ENCODE measurements around the gene CCHCR1.

The CCHCR1 gene

GRCh38 chr6:31179042-31179386 lies 21.4 kb upstream of the CCHCR1 start:
- H3K36me3 ChIP-seq (ENCODE audit: control insufficient read depth, insufficient read depth, low read length) = no peaks in the 10 kb centered on the region
- no peak overlapping the region for H4K5ac ChIP-seq (ENCODE audit: low read length)
- WGBS (ENCODE audit: extremely low coverage, insufficient coverage, low lambda C conversion rate) = no CpG with 5 or more reads among the region's 4 CpGs
- H4K8ac ChIP-seq (ENCODE audit: low read depth, low read length) = no peak overlapping the region
- H3K23ac ChIP-seq (ENCODE audit: low read length) = no peak overlapping the region
- H2BK5ac ChIP-seq (ENCODE audit: low read length) = no peak overlapping the region
- H3K79me1 ChIP-seq (ENCODE audit: low read length) = no peaks in the 10 kb centered on the region
- no peak overlapping the region for H3K56ac ChIP-seq (ENCODE audit: low read length)
- H3K4ac ChIP-seq (ENCODE audit: low read depth, low read length) = no peak overlapping the region
- no peak overlapping the region for H2BK120ac ChIP-seq (ENCODE audit: low read depth, low read length)
- H2BK15ac ChIP-seq (replicated peaks; ENCODE audit: low read depth) = no peak overlapping the region
- H3K27me3 ChIP-seq (ENCODE audit: insufficient read depth, low read length, poor library complexity) = no peaks in the 10 kb centered on the region
- no peak overlapping the region for H3K18ac ChIP-seq (ENCODE audit: low read length)
- no peak overlapping the region for H3K27ac ChIP-seq (ENCODE audit: low read depth, low read length)
- H3K4me2 ChIP-seq (ENCODE audit: low read length) = no peak overlapping the region
- no peak overlapping the region for H3K9ac ChIP-seq (ENCODE audit: low read length)
- H3K4me1 ChIP-seq (ENCODE audit: control insufficient read depth, low read depth, low read length) = no peaks in the 10 kb centered on the region
- H2AK5ac ChIP-seq (ENCODE audit: low read length) = no peak overlapping the region
- no peak for DNase-seq
- peaks cover 3% of the 10 kb centered on the region for H3K79me2 ChIP-seq (ENCODE audit: control insufficient read depth, insufficient read depth, low read length)
- H3K4me3 ChIP-seq (ENCODE audit: low read length) = no peak overlapping the region

GRCh38 chr6:31178143-31179041 lies 20.8 kb upstream of the CCHCR1 start:
- H3K79me1 ChIP-seq (ENCODE audit: low read length) = no peaks in the 10 kb centered on the region
- H3K4me3 ChIP-seq (ENCODE audit: low read length) = no peak overlapping the region
- H3K4me1 ChIP-seq (ENCODE audit: control insufficient read depth, low read depth, low read length) = peaks cover 1% of the 10 kb centered on the region
- no peak for DNase-seq
- H3K79me2 ChIP-seq (ENCODE audit: control insufficient read depth, insufficient read depth, low read length) = peaks cover 3% of the 10 kb centered on the region
- no peak overlapping the region for H2AK5ac ChIP-seq (ENCODE audit: low read length)
- no peak overlapping the region for H4K8ac ChIP-seq (ENCODE audit: low read depth, low read length)
- H4K5ac ChIP-seq (ENCODE audit: low read length) = no peak overlapping the region
- no peak overlapping the region for H3K56ac ChIP-seq (ENCODE audit: low read length)
- H2BK15ac ChIP-seq (replicated peaks; ENCODE audit: low read depth) = no peak overlapping the region
- H3K9ac ChIP-seq (ENCODE audit: low read length) = no peak overlapping the region
- H3K36me3 ChIP-seq (ENCODE audit: control insufficient read depth, insufficient read depth, low read length) = no peaks in the 10 kb centered on the region
- no peak overlapping the region for H2BK120ac ChIP-seq (ENCODE audit: low read depth, low read length)
- H3K27me3 ChIP-seq (ENCODE audit: insufficient read depth, low read length, poor library complexity) = no peaks in the 10 kb centered on the region
- no peak overlapping the region for H3K23ac ChIP-seq (ENCODE audit: low read length)
- H3K27ac ChIP-seq (ENCODE audit: low read depth, low read length) = no peak overlapping the region
- no peak overlapping the region for H3K18ac ChIP-seq (ENCODE audit: low read length)
- H3K4me2 ChIP-seq (ENCODE audit: low read length) = no peak overlapping the region
- H2BK5ac ChIP-seq (ENCODE audit: low read length) = no peak overlapping the region
- WGBS (ENCODE audit: extremely low coverage, insufficient coverage, low lambda C conversion rate) = no CpG with 5 or more reads among the region's 8 CpGs
- H3K4ac ChIP-seq (ENCODE audit: low read depth, low read length) = no peak overlapping the region

- H3K4ac ChIP-seq (ENCODE audit: low read depth, low read length) = no peak overlapping the region
- H3K56ac ChIP-seq (ENCODE audit: low read length) = peak overlapping the region; percentile 63
- peaks cover 3% of the 10 kb centered on the region for H3K79me2 ChIP-seq (ENCODE audit: control insufficient read depth, insufficient read depth, low read length)
- no peak overlapping the region for H2AK5ac ChIP-seq (ENCODE audit: low read length)
- H3K4me1 ChIP-seq (ENCODE audit: control insufficient read depth, low read depth, low read length) = peaks cover 9% of the 10 kb centered on the region
- no peaks in the 10 kb centered on the region for H3K36me3 ChIP-seq (ENCODE audit: control insufficient read depth, insufficient read depth, low read length)
- H3K4me3 ChIP-seq (ENCODE audit: low read length) = no peak overlapping the region
- WGBS (ENCODE audit: extremely low coverage, insufficient coverage, low lambda C conversion rate) = no CpG with 5 or more reads among the region's 3 CpGs
- no peak overlapping the region for H2BK15ac ChIP-seq (replicated peaks; ENCODE audit: low read depth)
- no peak overlapping the region for H2BK5ac ChIP-seq (ENCODE audit: low read length)
- H3K23ac ChIP-seq (ENCODE audit: low read length) = no peak overlapping the region
- no peaks in the 10 kb centered on the region for H3K27me3 ChIP-seq (ENCODE audit: insufficient read depth, low read length, poor library complexity)
- H3K27ac ChIP-seq (ENCODE audit: low read depth, low read length) = no peak overlapping the region
- no peak overlapping the region for H3K18ac ChIP-seq (ENCODE audit: low read length)
- no peak overlapping the region for H2BK120ac ChIP-seq (ENCODE audit: low read depth, low read length)
- peak; percentile 57 for DNase-seq
- no peak overlapping the region for H4K8ac ChIP-seq (ENCODE audit: low read depth, low read length)
- H3K4me2 ChIP-seq (ENCODE audit: low read length) = no peak overlapping the region
- no peaks in the 10 kb centered on the region for H3K79me1 ChIP-seq (ENCODE audit: low read length)
- no peak overlapping the region for H4K5ac ChIP-seq (ENCODE audit: low read length)
- no peak overlapping the region for H3K9ac ChIP-seq (ENCODE audit: low read length)
These were observed 18.4 kb upstream of the CCHCR1 start for GRCh38 chr6:31175971-31176370.

GRCh38 chr6:31174378-31174777 lies 16.8 kb upstream of the CCHCR1 start:
- no peak overlapping the region for H3K4me2 ChIP-seq (ENCODE audit: low read length)
- peak overlapping the region; percentile 45 for H2BK120ac ChIP-seq (ENCODE audit: low read depth, low read length)
- H3K79me2 ChIP-seq (ENCODE audit: control insufficient read depth, insufficient read depth, low read length) = peaks cover 14% of the 10 kb centered on the region
- H2AK5ac ChIP-seq (ENCODE audit: low read length) = no peak overlapping the region
- H3K79me1 ChIP-seq (ENCODE audit: low read length) = no peaks in the 10 kb centered on the region
- no CpG with 5 or more reads among the region's 5 CpGs for WGBS (ENCODE audit: extremely low coverage, insufficient coverage, low lambda C conversion rate)
- peak overlapping the region; percentile 15 for H3K18ac ChIP-seq (ENCODE audit: low read length)
- H3K4ac ChIP-seq (ENCODE audit: low read depth, low read length) = peak overlapping the region; percentile 42
- no peak for DNase-seq
- no peak overlapping the region for H2BK5ac ChIP-seq (ENCODE audit: low read length)
- H3K23ac ChIP-seq (ENCODE audit: low read length) = no peak overlapping the region
- no peak overlapping the region for H4K8ac ChIP-seq (ENCODE audit: low read depth, low read length)
- H3K4me1 ChIP-seq (ENCODE audit: control insufficient read depth, low read depth, low read length) = peaks cover 11% of the 10 kb centered on the region
- no peak overlapping the region for H4K5ac ChIP-seq (ENCODE audit: low read length)
- H3K56ac ChIP-seq (ENCODE audit: low read length) = peak overlapping the region; percentile 92
- no peak overlapping the region for H2BK15ac ChIP-seq (replicated peaks; ENCODE audit: low read depth)
- no peak overlapping the region for H3K27ac ChIP-seq (ENCODE audit: low read depth, low read length)
- H3K36me3 ChIP-seq (ENCODE audit: control insufficient read depth, insufficient read depth, low read length) = no peaks in the 10 kb centered on the region
- H3K9ac ChIP-seq (ENCODE audit: low read length) = no peak overlapping the region
- H3K27me3 ChIP-seq (ENCODE audit: insufficient read depth, low read length, poor library complexity) = no peaks in the 10 kb centered on the region
- H3K4me3 ChIP-seq (ENCODE audit: low read length) = no peak overlapping the region

- no peak overlapping the region for H3K4me2 ChIP-seq (ENCODE audit: low read length)
- H2BK15ac ChIP-seq (replicated peaks; ENCODE audit: low read depth) = no peak overlapping the region
- H2BK5ac ChIP-seq (ENCODE audit: low read length) = peak overlapping the region; percentile 89
- H3K36me3 ChIP-seq (ENCODE audit: control insufficient read depth, insufficient read depth, low read length) = no peaks in the 10 kb centered on the region
- peaks cover 24% of the 10 kb centered on the region for H3K79me2 ChIP-seq (ENCODE audit: control insufficient read depth, insufficient read depth, low read length)
- H4K8ac ChIP-seq (ENCODE audit: low read depth, low read length) = no peak overlapping the region
- H3K4ac ChIP-seq (ENCODE audit: low read depth, low read length) = peak overlapping the region; percentile 58
- peak overlapping the region; percentile 70 for H3K27ac ChIP-seq (ENCODE audit: low read depth, low read length)
- H3K18ac ChIP-seq (ENCODE audit: low read length) = peak overlapping the region; percentile 45
- H3K4me3 ChIP-seq (ENCODE audit: low read length) = no peak overlapping the region
- H2AK5ac ChIP-seq (ENCODE audit: low read length) = peak overlapping the region; percentile 48
- peaks cover 14% of the 10 kb centered on the region for H3K4me1 ChIP-seq (ENCODE audit: control insufficient read depth, low read depth, low read length)
- no peaks in the 10 kb centered on the region for H3K79me1 ChIP-seq (ENCODE audit: low read length)
- no peak overlapping the region for H4K5ac ChIP-seq (ENCODE audit: low read length)
- no peaks in the 10 kb centered on the region for H3K27me3 ChIP-seq (ENCODE audit: insufficient read depth, low read length, poor library complexity)
- peak overlapping the region; percentile 56 for H3K9ac ChIP-seq (ENCODE audit: low read length)
- WGBS (ENCODE audit: extremely low coverage, insufficient coverage, low lambda C conversion rate) = no CpG with 5 or more reads among the region's 3 CpGs
- peak overlapping the region; percentile 30 for H2BK120ac ChIP-seq (ENCODE audit: low read depth, low read length)
- H3K23ac ChIP-seq (ENCODE audit: low read length) = peak overlapping the region; percentile 59
- H3K56ac ChIP-seq (ENCODE audit: low read length) = peak overlapping the region; percentile 92
- no peak for DNase-seq
These were observed 15.8 kb upstream of the CCHCR1 start for GRCh38 chr6:31173406-31173805.

Measured in mesendoderm (in vitro differentiated cells).